Ovary (tissue), 3 donors: ENCODE results near the gene WWOX.

Experiments
- CTCF ChIP-seq, 3 donors: fragments of 450-650 bp in 2 of 3; fragments of 200-600 bp in 1 of 3; IDR thresholded peaks; one replicate each; pipeline versions ENCODE4 v1.5.1 to v1.8.0; 2016 to 2022; ENCODE audit warnings: antibody characterized with exemption in 3 of 3, mild to moderate bottlenecking in 1 of 3
- EP300 ChIP-seq: sonication (generic); formaldehyde crosslinking; IDR thresholded peaks from one replicate; pipeline ENCODE4 v1.6.1; 2017; ENCODE audit warnings: antibody characterized with exemption
- POLR2A ChIP-seq: fragments of 450-650 bp; IDR thresholded peaks from one replicate; pipeline ENCODE4 v1.6.1; 2017; ENCODE audit warnings: antibody characterized with exemption, mild to moderate bottlenecking, moderate library complexity
- donor health status: DM: no; HTN: no; CAD: no.

GRCh38 chr16:79177018-79177417, 1077.6 kb downstream of the WWOX start:
- TF ChIP-seq POLR2A: no peak
- no peak for TF ChIP-seq CTCF (IDR thresholded peaks at IDR 0.05)
- no peak for TF ChIP-seq EP300
